Caco-2 (cell line): ENCODE measurements around the gene RUNX1. TPM values are rescaled to one million over a fixed set of nuclear protein-coding genes. Genes with fewer than 3 reads are reported as not detected.

ENCODE experiments used
- BruUV-seq: library from RNA; stranded (reverse); fragments of 400-500 nt; replicated peaks from 2 replicates; lab custom pipeline; 2021; lab: Mats Ljungman, UMichigan
- CTCF ChIA-PET: fragments of 300-600 bp; sonication (Branson Sonifier 250); formaldehyde crosslinking; loops from one replicate; lab custom pipeline; 2022; ENCODE audit warnings: antibody characterized with exemption; lab: Charles Lee
- POLR2A ChIA-PET: fragments of 300-600 bp; sonication (Branson Sonifier 250); formaldehyde crosslinking; loops from one replicate; lab custom pipeline; 2022; ENCODE audit warnings: antibody characterized with exemption; lab: Charles Lee
- DNase-seq, 2 experiments: peaks; one replicate each; pipeline versions ENCODE4 v3.0.0 to v3.0.0-alpha.2; 2020 to 2022
- H3K27me3 ChIP-seq: replicated peaks from 2 replicates; pipeline ENCODE4 v1.6.0; 2011; ENCODE audit warnings: low read length; ENCODE audit not compliant: control insufficient read depth, insufficient read depth
- H3K36me3 ChIP-seq: 2 replicates; pipeline ENCODE4 v1.5.1; 2011; ENCODE audit warnings: low read length; ENCODE audit not compliant: control insufficient read depth, insufficient read depth
- H3K4me1 ChIP-seq: fragments of 250-450 bp; sonication (Bioruptor Pico); 2 replicates; pipeline ENCODE4 v1.5.1; 2020; ENCODE audit warnings: mild to moderate bottlenecking
- H3K4me3 ChIP-seq: 2 replicates; pipeline ENCODE4 v1.5.1; 2011; ENCODE audit warnings: low read depth, mild to moderate bottlenecking, control low read depth, low read length
- H3K9me3 ChIP-seq: fragments of 250-450 bp; sonication (Bioruptor Pico); 2 replicates; pipeline ENCODE4 v1.5.1; 2020; ENCODE audit warnings: mild to moderate bottlenecking, moderate library complexity
- H3K27ac Mint-ChIP-seq: one replicate; pipeline ENCODE4 v1.8.0; 2022; ENCODE audit warnings: mixed read lengths; ENCODE audit not compliant: unreplicated experiment
- H3K27me3 Mint-ChIP-seq: one replicate; pipeline ENCODE4 v1.8.0; 2022; ENCODE audit warnings: mixed read lengths; ENCODE audit not compliant: insufficient read depth, unreplicated experiment
- H3K36me3 Mint-ChIP-seq: one replicate; pipeline ENCODE4 v1.8.0; 2022; ENCODE audit warnings: mild to moderate bottlenecking, mixed read lengths; ENCODE audit not compliant: insufficient read depth, unreplicated experiment
- H3K4me1 Mint-ChIP-seq: one replicate; pipeline ENCODE4 v1.8.0; 2022; ENCODE audit warnings: low read depth, mixed read lengths; ENCODE audit not compliant: unreplicated experiment
- H3K4me3 Mint-ChIP-seq: one replicate; pipeline ENCODE4 v1.8.0; 2022; ENCODE audit warnings: mild to moderate bottlenecking, moderate library complexity, mixed read lengths; ENCODE audit not compliant: unreplicated experiment
- H3K9me3 Mint-ChIP-seq: one replicate; pipeline ENCODE4 v1.8.0; 2022; ENCODE audit warnings: mixed read lengths; ENCODE audit not compliant: unreplicated experiment
- intact Hi-C: fragments of 100-400 bp; cut with micrococcal nuclease; formaldehyde crosslinking; loops from one replicate; pipeline ENCODE4 v1.10.0; 2022; ENCODE audit not compliant: unreplicated experiment
- total RNA-seq: library from RNA; stranded (reverse); gene quantifications from 2 replicates; pipeline ENCODE4 v1.2.3, GENCODE V29; 2022
- TF ChIP-seq, protein P1 (sequence below), 2 experiments: fragments of 200-600 bp in 1 of 2; IDR thresholded peaks; 1 replicate in 1 of 2; 2 replicates in 1 of 2; pipeline versions ENCODE4 v1.5.1 to v1.8.0; 2011 to 2022; ENCODE audit warnings: antibody characterized with exemption in 1 of 2, control low read depth in 1 of 2, inconsistent platforms in 1 of 2, low read depth in 1 of 2, low read length in 1 of 2, mild to moderate bottlenecking in 1 of 2, moderate library complexity in 1 of 2; ENCODE audit not compliant: insufficient read depth in 1 of 2, severe bottlenecking in 1 of 2, unreplicated experiment in 1 of 2

The RUNX1 gene
- total RNA-seq, 1 experiment from 2014 or later = 11.7 TPM

DNA sequence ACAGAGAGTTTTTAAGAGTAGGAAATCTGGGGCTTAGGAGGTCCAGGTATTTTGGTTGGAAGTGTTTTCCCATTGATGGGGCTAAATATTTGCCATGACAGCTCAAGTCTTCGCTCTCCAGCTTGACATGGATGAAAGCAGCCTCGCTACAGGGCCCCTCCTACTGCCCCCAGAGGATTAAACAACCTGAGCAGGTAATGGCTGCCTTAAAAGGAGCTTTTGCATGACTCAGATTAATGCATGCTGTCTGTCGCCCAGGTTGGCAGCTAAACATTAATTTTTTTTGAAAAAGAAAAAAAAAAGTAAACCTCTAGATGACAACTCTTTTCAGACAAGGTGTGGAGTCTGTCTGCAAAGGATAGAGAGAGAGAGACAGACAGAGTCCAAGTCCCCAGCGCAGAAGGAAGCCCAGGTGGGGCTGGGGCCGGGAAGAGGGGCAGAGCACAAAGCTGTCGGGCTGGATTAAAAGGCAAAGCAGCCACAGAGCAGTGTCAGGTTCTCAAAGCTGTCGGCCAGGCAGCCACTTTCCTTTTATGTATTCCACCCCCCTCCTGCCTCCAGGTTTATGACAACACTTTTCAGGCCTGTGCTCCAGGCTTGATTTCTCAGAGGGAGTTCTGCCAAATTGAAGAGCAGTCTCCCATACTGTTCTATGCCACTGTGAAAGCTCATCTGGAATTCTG, 252.4 kb downstream of the RUNX1 start:
- Mint-ChIP-seq H3K27ac (peak overlapping the region; percentile 86), H3K9me3 (no peaks in the 10 kb centered on the region), H3K4me3 (no peak overlapping the region), H3K27me3 (no peaks in the 10 kb centered on the region), H3K36me3 (peaks cover 11% of the 10 kb centered on the region), H3K4me1 (peaks cover 45% of the 10 kb centered on the region)
- no TSS peak for BruUV-seq
- H3K9me3 ChIP-seq = no peaks in the 10 kb centered on the region
- peaks cover 57% of the 10 kb centered on the region for H3K4me1 ChIP-seq
- CTCF ChIA-PET = interaction anchor here (3.3 kb wide), 1 partner anchor 51 kb away, joined by 18 read pairs; no protein-coding TSS in a partner anchor
- no peak overlapping the region for H3K4me3 ChIP-seq
- intact Hi-C loops = no loop called here
- peak in 1 of 2 experiments; percentile 52 for DNase-seq
- no peaks in the 10 kb centered on the region for H3K36me3 ChIP-seq
- TF ChIP-seq, protein P1, sequence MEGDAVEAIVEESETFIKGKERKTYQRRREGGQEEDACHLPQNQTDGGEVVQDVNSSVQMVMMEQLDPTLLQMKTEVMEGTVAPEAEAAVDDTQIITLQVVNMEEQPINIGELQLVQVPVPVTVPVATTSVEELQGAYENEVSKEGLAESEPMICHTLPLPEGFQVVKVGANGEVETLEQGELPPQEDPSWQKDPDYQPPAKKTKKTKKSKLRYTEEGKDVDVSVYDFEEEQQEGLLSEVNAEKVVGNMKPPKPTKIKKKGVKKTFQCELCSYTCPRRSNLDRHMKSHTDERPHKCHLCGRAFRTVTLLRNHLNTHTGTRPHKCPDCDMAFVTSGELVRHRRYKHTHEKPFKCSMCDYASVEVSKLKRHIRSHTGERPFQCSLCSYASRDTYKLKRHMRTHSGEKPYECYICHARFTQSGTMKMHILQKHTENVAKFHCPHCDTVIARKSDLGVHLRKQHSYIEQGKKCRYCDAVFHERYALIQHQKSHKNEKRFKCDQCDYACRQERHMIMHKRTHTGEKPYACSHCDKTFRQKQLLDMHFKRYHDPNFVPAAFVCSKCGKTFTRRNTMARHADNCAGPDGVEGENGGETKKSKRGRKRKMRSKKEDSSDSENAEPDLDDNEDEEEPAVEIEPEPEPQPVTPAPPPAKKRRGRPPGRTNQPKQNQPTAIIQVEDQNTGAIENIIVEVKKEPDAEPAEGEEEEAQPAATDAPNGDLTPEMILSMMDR (IDR thresholded peaks at IDR 0.05; ENCODE audit: insufficient read depth in 1 of 2, low read depth in 1 of 2, low read length in 1 of 2, severe bottlenecking in 1 of 2, unreplicated experiment in 1 of 2) = no peak
- H3K27me3 ChIP-seq = no peaks in the 10 kb centered on the region
- POLR2A ChIA-PET = interaction anchor here (0.6 kb wide), 1 partner anchor 1318 kb away, joined by 3 read pairs; no protein-coding TSS in a partner anchor

DNA sequence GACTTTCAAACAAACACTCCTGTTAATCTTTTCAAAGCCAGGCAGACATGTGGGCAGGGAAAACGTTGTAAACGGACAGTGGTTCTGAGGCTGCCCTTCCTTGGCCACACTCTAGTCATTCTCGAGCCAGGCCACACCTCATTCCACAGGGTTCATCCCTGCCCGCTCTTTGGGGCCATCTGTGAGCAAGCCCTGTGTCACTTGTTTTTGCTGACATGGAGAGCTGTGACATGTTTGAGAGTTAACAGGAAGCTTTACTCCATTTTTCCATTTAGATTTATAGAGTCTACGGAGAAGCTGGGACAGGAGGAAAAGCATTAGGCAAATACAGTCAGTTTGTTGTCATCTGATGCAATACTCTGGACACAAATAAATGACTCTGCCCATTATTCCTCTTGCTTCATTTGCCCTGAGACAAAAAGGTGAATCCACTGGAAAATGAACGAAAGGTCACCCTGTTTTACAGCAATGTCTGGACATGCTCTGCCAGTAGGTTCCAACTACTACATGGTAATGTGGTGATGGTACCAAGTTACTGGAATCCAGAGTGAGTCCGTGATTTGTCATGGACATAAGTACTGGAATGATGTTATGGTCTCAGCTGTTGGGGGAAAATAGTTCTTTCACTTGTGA, 253.4 kb downstream of the RUNX1 start:
- DNase-seq = peak; percentile 42 to 69
- H3K4me1 ChIP-seq = peaks cover 48% of the 10 kb centered on the region
- peak overlapping the region; percentile 86 for H3K27ac Mint-ChIP-seq

GRCh38 chr21:34795175-34795547, 253.9 kb downstream of the RUNX1 start:
- H3K4me1 ChIP-seq = peaks cover 42% of the 10 kb centered on the region

More for the DNA sequence above, 253.4 kb downstream of the RUNX1 start:
- TF ChIP-seq, protein P1 (IDR thresholded peaks at IDR 0.05; ENCODE audit: insufficient read depth in 1 of 2, low read depth in 1 of 2, low read length in 1 of 2, severe bottlenecking in 1 of 2, unreplicated experiment in 1 of 2) = no peak
- Mint-ChIP-seq H3K27me3 (no peaks in the 10 kb centered on the region), H3K4me3 (no peak overlapping the region), H3K4me1 (peaks cover 45% of the 10 kb centered on the region), H3K36me3 (peaks cover 11% of the 10 kb centered on the region), H3K9me3 (no peaks in the 10 kb centered on the region)
- Histone ChIP-seq H3K9me3 (no peaks in the 10 kb centered on the region), H3K4me3 (no peak overlapping the region), H3K27me3 (no peaks in the 10 kb centered on the region), H3K36me3 (no peaks in the 10 kb centered on the region)
- CTCF ChIA-PET = interaction anchor here (0.6 to 3.3 kb wide), 3 partner anchors 50 to 875 kb away, joined by 3 to 18 read pairs (median 4); no protein-coding TSS in a partner anchor
- no TSS peak for BruUV-seq
- intact Hi-C loops = no loop called here
- POLR2A ChIA-PET = interaction anchor here (0.6 kb wide), 1 partner anchor 1054 kb away, joined by 8 read pairs; no protein-coding TSS in a partner anchor

More at GRCh38 chr21:34795175-34795547, 253.9 kb downstream of the RUNX1 start:
- TF ChIP-seq, protein P1 (IDR thresholded peaks at IDR 0.05; ENCODE audit: insufficient read depth in 1 of 2, low read depth in 1 of 2, low read length in 1 of 2, severe bottlenecking in 1 of 2, unreplicated experiment in 1 of 2) = peak in 1 of 2 experiments; percentile 11
- H3K9me3 ChIP-seq = no peaks in the 10 kb centered on the region
- Mint-ChIP-seq H3K4me1 (peaks cover 42% of the 10 kb centered on the region), H3K9me3 (no peaks in the 10 kb centered on the region), H3K36me3 (peaks cover 11% of the 10 kb centered on the region), H3K27me3 (no peaks in the 10 kb centered on the region), H3K4me3 (no peak overlapping the region), H3K27ac (peak overlapping the region; percentile 86)
- intact Hi-C loops = no loop called here
- no peaks in the 10 kb centered on the region for H3K36me3 ChIP-seq
- no peaks in the 10 kb centered on the region for H3K27me3 ChIP-seq
- CTCF ChIA-PET = interaction anchor here (0.9 to 3.3 kb wide), 2 partner anchors 49 to 91 kb away, joined by 4 to 18 read pairs; no protein-coding TSS in a partner anchor
- DNase-seq = no peak
- POLR2A ChIA-PET = interaction anchor here (0.6 kb wide), 1 partner anchor 1055 kb away, joined by 8 read pairs; no protein-coding TSS in a partner anchor
- no peak overlapping the region for H3K4me3 ChIP-seq
- no TSS peak for BruUV-seq
